DOHH2 (cell line): ENCODE data around the gene TRAF6.
A peak's percentile ranks its signal among the peaks of the same experiment; 100 is the strongest.

Experiments used
- H3F3A ChIP-seq: fragments of 200-600 bp; sonication (generic), shearing (Covaris generic); 2 replicates; pipeline ENCODE4 v1.6.0; 2016; ENCODE audit warnings: antibody characterized with exemption, mild to moderate bottlenecking; ENCODE audit not compliant: control insufficient read depth, insufficient read depth
- H3K27ac ChIP-seq: fragments of 200-600 bp; sonication (generic); 2 replicates; pipeline ENCODE4 v1.5.1; 2014; ENCODE audit warnings: low read depth, mild to moderate bottlenecking, low read length, moderate library complexity
- H3K27me3 ChIP-seq: fragments of 200-600 bp; sonication (generic); 2 replicates; pipeline ENCODE4 v1.6.1; 2014; ENCODE audit warnings: mild to moderate bottlenecking, low read length, mixed read lengths; ENCODE audit not compliant: control insufficient read depth
- H3K36me3 ChIP-seq: fragments of 200-600 bp; sonication (generic); 2 replicates; pipeline ENCODE4 v1.6.1; 2014; ENCODE audit warnings: mild to moderate bottlenecking, low read length, moderate library complexity, mixed read lengths; ENCODE audit not compliant: control insufficient read depth
- H3K4me1 ChIP-seq: fragments of 200-600 bp; sonication (generic); 2 replicates; pipeline ENCODE4 v1.6.1; 2014; ENCODE audit warnings: mild to moderate bottlenecking, low read length, mixed read lengths; ENCODE audit not compliant: control insufficient read depth
- H3K4me2 ChIP-seq: fragments of 200-600 bp; sonication (generic); 2 replicates; pipeline ENCODE4 v1.6.0; 2014; ENCODE audit warnings: mild to moderate bottlenecking, low read length, moderate library complexity
- H3K4me3 ChIP-seq: fragments of 200-600 bp; sonication (generic); 2 replicates; pipeline ENCODE4 v1.5.1; 2014; ENCODE audit warnings: mild to moderate bottlenecking, low read length, mixed read lengths
- H3K79me2 ChIP-seq: fragments of 200-600 bp; sonication (generic); 2 replicates; pipeline ENCODE4 v1.6.1; 2014; ENCODE audit warnings: mild to moderate bottlenecking, low read length, mixed read lengths; ENCODE audit not compliant: control insufficient read depth
- H3K9me2 ChIP-seq: fragments of 200-600 bp; sonication (generic); replicated peaks from 2 replicates; pipeline ENCODE4 v1.6.1; 2014; ENCODE audit warnings: mild to moderate bottlenecking, low read length, mixed read lengths; ENCODE audit not compliant: control insufficient read depth
- H3K9me3 ChIP-seq: fragments of 200-600 bp; sonication (generic); 2 replicates; pipeline ENCODE4 v1.6.1; 2014; ENCODE audit warnings: antibody characterized with exemption, low read length, mixed read lengths; ENCODE audit not compliant: control insufficient read depth, insufficient read depth
- H4K20me1 ChIP-seq: fragments of 200-600 bp; sonication (generic); 2 replicates; pipeline ENCODE4 v1.6.0; 2014; ENCODE audit warnings: low read depth, mild to moderate bottlenecking, antibody characterized with exemption, low read length, moderate library complexity; ENCODE audit not compliant: control insufficient read depth, insufficient read depth
- EZH2phosphoT487 ChIP-seq: fragments of 200-600 bp; sonication (generic); IDR thresholded peaks from 2 replicates; pipeline ENCODE4 v1.6.1; 2017; ENCODE audit warnings: borderline replicate concordance, mild to moderate bottlenecking, antibody characterized with exemption, low read length, moderate library complexity, mixed read lengths
- TF ChIP-seq, protein P1 (sequence below): fragments of 200-600 bp; sonication (generic); IDR thresholded peaks from one replicate; pipeline ENCODE4 v1.5.1; 2014; ENCODE audit warnings: antibody characterized with exemption, mild to moderate bottlenecking, low read depth, low read length; ENCODE audit not compliant: poor library complexity, severe bottlenecking

TRAF6 gene

DNA sequence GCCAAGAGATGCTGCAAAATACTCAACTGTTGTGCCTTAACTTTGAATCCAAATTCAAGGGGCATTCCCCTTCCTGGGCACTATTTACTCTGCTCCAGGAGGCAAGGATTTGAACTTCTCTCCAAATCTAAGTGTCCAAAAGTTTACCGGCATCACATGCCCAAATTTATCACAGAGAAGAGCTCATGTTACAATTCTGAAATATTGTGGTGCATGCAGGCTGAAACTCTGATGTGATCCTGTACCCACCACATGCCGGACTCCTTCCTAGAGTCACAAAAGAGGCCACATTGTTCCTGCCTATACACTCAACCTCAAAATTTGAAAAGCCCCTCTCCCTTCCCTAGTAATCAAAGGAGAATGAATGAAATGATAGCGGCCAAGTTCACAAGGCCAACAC lies 1.3 kb downstream of the TRAF6 start:
- H3K36me3 ChIP-seq = peaks cover 12% of the 10 kb centered on the region; the same call in 1 of the 2 replicates
- no peak for TF ChIP-seq EZH2phosphoT487
- TF ChIP-seq, protein P1, sequence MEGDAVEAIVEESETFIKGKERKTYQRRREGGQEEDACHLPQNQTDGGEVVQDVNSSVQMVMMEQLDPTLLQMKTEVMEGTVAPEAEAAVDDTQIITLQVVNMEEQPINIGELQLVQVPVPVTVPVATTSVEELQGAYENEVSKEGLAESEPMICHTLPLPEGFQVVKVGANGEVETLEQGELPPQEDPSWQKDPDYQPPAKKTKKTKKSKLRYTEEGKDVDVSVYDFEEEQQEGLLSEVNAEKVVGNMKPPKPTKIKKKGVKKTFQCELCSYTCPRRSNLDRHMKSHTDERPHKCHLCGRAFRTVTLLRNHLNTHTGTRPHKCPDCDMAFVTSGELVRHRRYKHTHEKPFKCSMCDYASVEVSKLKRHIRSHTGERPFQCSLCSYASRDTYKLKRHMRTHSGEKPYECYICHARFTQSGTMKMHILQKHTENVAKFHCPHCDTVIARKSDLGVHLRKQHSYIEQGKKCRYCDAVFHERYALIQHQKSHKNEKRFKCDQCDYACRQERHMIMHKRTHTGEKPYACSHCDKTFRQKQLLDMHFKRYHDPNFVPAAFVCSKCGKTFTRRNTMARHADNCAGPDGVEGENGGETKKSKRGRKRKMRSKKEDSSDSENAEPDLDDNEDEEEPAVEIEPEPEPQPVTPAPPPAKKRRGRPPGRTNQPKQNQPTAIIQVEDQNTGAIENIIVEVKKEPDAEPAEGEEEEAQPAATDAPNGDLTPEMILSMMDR = no peak
- no peaks in the 10 kb centered on the region for H3K27me3 ChIP-seq
- H4K20me1 ChIP-seq = no peaks in the 10 kb centered on the region; the same call in 1 of the 2 replicates
- no peaks in the 10 kb centered on the region for H3F3A ChIP-seq
- peak overlapping the region; percentile 93 for H3K4me3 ChIP-seq
- peak overlapping the region; percentile 92 for H3K4me2 ChIP-seq
- peaks cover 47% of the 10 kb centered on the region for H3K79me2 ChIP-seq
- no peaks in the 10 kb centered on the region for H3K9me3 ChIP-seq
- peaks cover 17% of the 10 kb centered on the region for H3K4me1 ChIP-seq
- no peak overlapping the region for H3K27ac ChIP-seq
- H3K9me2 ChIP-seq = no peaks in the 10 kb centered on the region

DNA sequence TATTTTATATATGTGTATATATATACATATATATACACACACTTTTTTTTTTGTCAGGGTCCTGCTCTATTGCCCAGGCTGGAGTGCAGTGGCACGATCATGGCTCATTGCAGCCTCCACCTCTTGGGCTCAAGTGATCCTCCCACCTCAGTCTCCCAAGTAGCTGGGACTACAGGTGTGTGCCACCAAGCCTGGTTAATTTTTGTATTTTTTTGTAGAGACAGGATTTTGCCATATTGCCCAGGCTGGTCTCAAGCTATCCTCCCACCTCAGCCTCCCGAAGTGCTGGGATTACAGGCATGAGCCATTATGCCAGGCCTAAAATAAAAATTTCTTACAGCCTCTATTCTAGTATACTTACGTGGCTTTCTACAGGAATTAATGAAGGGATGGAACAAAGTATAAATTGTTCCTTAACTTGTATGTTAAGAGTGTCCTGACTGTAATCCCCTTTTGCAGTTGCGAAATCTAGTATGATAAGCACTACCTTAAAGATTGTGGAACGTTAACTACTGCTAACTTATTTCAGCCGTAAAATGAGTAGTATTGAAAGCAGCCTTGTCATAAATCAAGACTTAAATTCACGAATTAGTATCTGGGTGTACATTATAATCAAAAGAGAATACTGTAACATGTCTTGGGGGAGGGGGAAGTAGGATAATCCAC lies 2.1 kb downstream of the TRAF6 start:
- Histone ChIP-seq H3K79me2 (peaks cover 52% of the 10 kb centered on the region), H3K9me3 (no peaks in the 10 kb centered on the region), H3K4me3 (peak overlapping the region; percentile 93), H3K4me1 (peaks cover 17% of the 10 kb centered on the region), H3K4me2 (peak overlapping the region; percentile 92), H3K27ac (no peak overlapping the region), H3K27me3 (no peaks in the 10 kb centered on the region), H3K9me2 (no peaks in the 10 kb centered on the region), H3K36me3 (peaks cover 12% of the 10 kb centered on the region; the same call in 1 of the 2 replicates), H3F3A (no peaks in the 10 kb centered on the region), H4K20me1 (no peaks in the 10 kb centered on the region; the same call in 1 of the 2 replicates)
- TF ChIP-seq EZH2phosphoT487 = no peak
- TF ChIP-seq, protein P1 = no peak

DNA sequence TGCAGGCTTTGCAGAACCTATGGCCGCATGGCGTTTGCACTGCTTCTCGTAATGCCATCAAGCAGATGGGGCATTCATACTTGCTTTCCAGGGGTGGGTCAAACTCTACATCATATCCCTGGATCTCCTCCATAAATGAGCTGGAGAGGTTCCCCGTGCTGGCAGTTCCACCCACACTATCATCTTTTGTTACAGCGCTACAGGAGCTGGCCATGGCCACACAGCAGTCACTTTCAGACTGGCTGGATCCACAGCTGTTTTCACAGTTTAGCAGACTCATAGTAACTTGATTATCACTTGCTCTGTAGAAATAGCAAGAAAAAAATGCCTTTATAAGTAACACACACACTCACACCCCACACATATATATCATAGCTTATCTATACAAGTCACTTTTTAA lies 8.8 kb downstream of the TRAF6 start:
- peaks cover 30% of the 10 kb centered on the region for H3K79me2 ChIP-seq
- no peaks in the 10 kb centered on the region for H4K20me1 ChIP-seq
- H3F3A ChIP-seq = no peaks in the 10 kb centered on the region
- no peak overlapping the region for H3K27ac ChIP-seq
- H3K4me2 ChIP-seq = no peak overlapping the region
- peaks cover 34% of the 10 kb centered on the region for H3K36me3 ChIP-seq
- H3K4me3 ChIP-seq = no peak overlapping the region
- no peaks in the 10 kb centered on the region for H3K9me2 ChIP-seq
- no peaks in the 10 kb centered on the region for H3K4me1 ChIP-seq
- no peak for TF ChIP-seq EZH2phosphoT487
- TF ChIP-seq, protein P1 = no peak
- no peaks in the 10 kb centered on the region for H3K27me3 ChIP-seq
- no peaks in the 10 kb centered on the region for H3K9me3 ChIP-seq
